K562 (cell line): ENCODE results near the gene MTMR6. TPM values are rescaled to one million over a fixed set of nuclear protein-coding genes. Genes with fewer than 3 reads are reported as not detected.

Source experiments
- ATAC-seq: fragments of 200-7000 bp; cut with Tn5 transposase; 3 replicates; pipeline ENCODE4 v1.9.1; 2020; ENCODE audit warnings: moderate library complexity
- BruUV-seq: library from RNA; stranded (reverse); fragments of 400-500 nt; replicated peaks from 2 replicates; lab custom pipeline; 2021; lab: Mats Ljungman, UMichigan
- CTCF ChIA-PET: fragments of 300-600 bp; formaldehyde crosslinking; extraction: SDS; loops from one replicate; lab custom pipeline; 2021; ENCODE audit warnings: low intra/inter-chr PET ratio; lab: Yijun Ruan, JAX
- POLR2A ChIA-PET: fragments of 300-600, 350-650 bp; sonication (Branson Sonifier 250); formaldehyde crosslinking; extraction: SDS; loops from one replicate; lab custom pipeline; 2021; ENCODE audit warnings: antibody characterized with exemption, inconsistent platforms; lab: Yijun Ruan, JAX
- DNase-seq, 4 experiments: peaks; one replicate each; pipeline versions ENCODE4 v3.0.0 to v3.0.0-alpha.2; 2011 to 2018; ENCODE audit warnings: low spot score in 3 of 4, mixed read lengths in 3 of 4; ENCODE audit errors: extremely low read depth in 1 of 4
- FAIRE-seq: peaks from 2 replicates; lab custom pipeline; 2011; peaks lifted over from hg19 to GRCh38; lab: Jason Lieb, UNC
- H2AFZ ChIP-seq: 2 replicates; pipeline ENCODE4 v1.6.0; 2011; ENCODE audit warnings: low read depth, low read length, control low read depth, inconsistent platforms
- H3K27ac ChIP-seq: fragments of 200-600 bp; 3 replicates; pipeline ENCODE4 v1.8.0; 2011; ENCODE audit warnings: low read depth, mild to moderate bottlenecking, control low read depth, inconsistent platforms, low read length, moderate library complexity, mixed read lengths; ENCODE audit errors: extremely low read depth
- H3K27me3 ChIP-seq, 2 experiments: fragments of 300-600 bp in 1 of 2; 2 replicates in 1 of 2; 3 replicates in 1 of 2; pipeline versions ENCODE4 v1.6.0 to v1.8.0; 2011; ENCODE audit warnings: inconsistent platforms in 2 of 2, low read length in 2 of 2, mild to moderate bottlenecking in 1 of 2, mixed read lengths in 1 of 2, moderate library complexity in 1 of 2; ENCODE audit not compliant: control insufficient read depth in 2 of 2, insufficient read depth in 2 of 2
- H3K36me3 ChIP-seq: fragments of 300-600 bp; 3 replicates; pipeline ENCODE4 v1.8.0; 2011; ENCODE audit warnings: mild to moderate bottlenecking, low read length, inconsistent platforms; ENCODE audit not compliant: control insufficient read depth, insufficient read depth
- H3K4me1 ChIP-seq, 2 experiments: fragments of 200-600 bp in 1 of 2; replicated peaks in 1 of 2; 2 replicates in 1 of 2; 3 replicates in 1 of 2; pipeline versions ENCODE4 v1.5.1 to v1.8.0; 2011; ENCODE audit warnings: inconsistent platforms in 2 of 2, low read length in 2 of 2, mild to moderate bottlenecking in 1 of 2, mixed read lengths in 1 of 2, moderate library complexity in 1 of 2; ENCODE audit not compliant: control insufficient read depth in 2 of 2, insufficient read depth in 2 of 2
- H3K4me2 ChIP-seq: 2 replicates; pipeline ENCODE4 v1.6.1; 2011; ENCODE audit warnings: low read length, control low read depth, inconsistent platforms, mixed read lengths; ENCODE audit not compliant: insufficient read depth
- H3K4me3 ChIP-seq: fragments of 200-600 bp; sonication (generic), shearing (Covaris generic); 2 replicates; pipeline ENCODE4 v1.5.1; 2016; ENCODE audit warnings: control low read depth, inconsistent platforms
- H3K79me2 ChIP-seq: fragments of 200-600 bp; 3 replicates; pipeline ENCODE4 v1.8.0; 2011; ENCODE audit warnings: low read length, inconsistent platforms; ENCODE audit not compliant: control insufficient read depth, insufficient read depth
- H3K9ac ChIP-seq, 2 experiments: 2 replicates each; pipeline versions ENCODE4 v1.6.0 to v1.6.1; 2011; ENCODE audit warnings: low read depth in 2 of 2, low read length in 2 of 2, control low read depth in 1 of 2, inconsistent platforms in 1 of 2, mild to moderate bottlenecking in 1 of 2, mixed read lengths in 1 of 2; ENCODE audit not compliant: insufficient read depth in 1 of 2
- H3K9me1 ChIP-seq: one replicate; pipeline ENCODE4 v1.6.0; 2011; ENCODE audit warnings: inconsistent platforms, mild to moderate bottlenecking, low read length, moderate library complexity; ENCODE audit not compliant: control insufficient read depth, insufficient read depth
- H3K9me3 ChIP-seq: replicated peaks from 2 replicates; pipeline ENCODE4 v1.5.1; 2011; ENCODE audit warnings: low read depth, low read length, inconsistent platforms; ENCODE audit not compliant: control insufficient read depth, insufficient read depth
- H4K20me1 ChIP-seq: replicated peaks from 2 replicates; pipeline ENCODE4 v1.6.1; 2011; ENCODE audit warnings: low read length, inconsistent platforms, mixed read lengths; ENCODE audit not compliant: control insufficient read depth, insufficient read depth
- CREBBP ChIP-seq: IDR thresholded peaks from one replicate; pipeline ENCODE4 v1.6.1; 2012; ENCODE audit warnings: low read depth, mild to moderate bottlenecking, control low read depth, inconsistent platforms, low read length
- NR1H2 ChIP-seq: sonication (generic); formaldehyde crosslinking; IDR thresholded peaks from 2 replicates; pipeline ENCODE4 v1.4.0; 2020; ENCODE audit warnings: mild to moderate bottlenecking, missing genetic modification reagents
- RAD21 ChIP-seq, 2 experiments: fragments of 250-450 bp in 1 of 2; fragments of 450-650 bp in 1 of 2; sonication (Bioruptor Pico) in 1 of 2; formaldehyde crosslinking in 1 of 2; IDR thresholded peaks in 1 of 2; conservative IDR thresholded peaks in 1 of 2; 2 replicates each; pipeline versions ENCODE4 v1.4.0 to v1.8.0; 2020 to 2022; ENCODE audit warnings: mild to moderate bottlenecking in 2 of 2, moderate library complexity in 1 of 2
- RAD51 ChIP-seq: fragments of 450-650 bp; IDR thresholded peaks from 2 replicates; pipeline ENCODE4 v1.7.1; 2016; ENCODE audit warnings: low read depth, mild to moderate bottlenecking, borderline replicate concordance
- SPI1 ChIP-seq: IDR thresholded peaks from 2 replicates; pipeline ENCODE4 v1.6.1; 2011; ENCODE audit warnings: low read depth, low read length, control low read depth, borderline replicate concordance
- SRF ChIP-seq, 2 experiments: fragments of 250-450, 450-650 bp in 1 of 2; sonication (Bioruptor Pico) in 1 of 2; sonication (generic) in 1 of 2; formaldehyde crosslinking; IDR thresholded peaks; 2 replicates each; pipeline versions ENCODE4 v1.5.0 to v1.5.1; 2020 to 2022; ENCODE audit warnings: mild to moderate bottlenecking in 1 of 2, missing genetic modification reagents in 1 of 2
- WGBS: fragments of 100-300 bp; shearing (Covaris generic); methylation state at CpG from one replicate; pipeline ENCODE4 v1.1.6; 2016; ENCODE audit warnings: low coverage, mixed read lengths; ENCODE audit not compliant: insufficient coverage; ENCODE audit errors: missing lambda C conversion rate; 5-methylcytosine and 5-hydroxymethylcytosine counted together
- in situ Hi-C: fragments of 300-500 bp; cut with MboI; formaldehyde crosslinking; loops from 4 replicates; pipeline ENCODE4 v1.15.0; 2018; ENCODE audit warnings: inconsistent platforms, mixed read lengths
- intact Hi-C: fragments of 100-400 bp; cut with micrococcal nuclease; formaldehyde crosslinking; loops from 2 replicates; pipeline ENCODE4 v1.14.2; 2022
- polyA plus RNA-seq, 8 experiments: library from polyadenylated mRNA; depleted of rRNA in 4 of 8; stranded (reverse) in 5 of 8; unstranded in 3 of 8; fragments of >200 nt; fragmentation: Nextera tagmentation in 2 of 8; fragmentation: Illumina TruSeq in 1 of 8; extraction: Ambion mirVana in 2 of 8; extraction: Trizol in 1 of 8; gene quantifications; 2 replicates each; pipeline versions ENCODE4 v1.2.1 to v1.2.3, GENCODE V29; 2011 to 2014; ENCODE audit warnings: inconsistent platforms in 1 of 8, missing spikeins in 1 of 8
- total RNA-seq, 7 experiments: library from RNA; depleted of rRNA in 6 of 7; stranded (reverse); fragments of >200 nt in 6 of 7; fragmentation: Illumina TruSeq in 2 of 7; extraction: Trizol in 2 of 7; gene quantifications; 2 replicates each; pipeline versions ENCODE4 v1.2.1 to v1.2.3, GENCODE V29; 2011 to 2021; ENCODE audit warnings: low replicate concordance in 1 of 7
- TF ChIP-seq, protein P1 (sequence below), 3 experiments: IDR thresholded peaks in 2 of 3; conservative IDR thresholded peaks in 1 of 3; 2 replicates each; pipeline ENCODE4 v1.5.1; 2011 to 2012; ENCODE audit warnings: low read length in 3 of 3, mild to moderate bottlenecking in 3 of 3, control low read depth in 2 of 3, improper control_type of control experiment in 1 of 3, inconsistent platforms in 1 of 3, low read depth in 1 of 3, mixed read lengths in 1 of 3, moderate library complexity in 1 of 3; ENCODE audit not compliant: insufficient read depth in 2 of 3

Gene MTMR6
- total and polyA plus RNA-seq, 9 of the 15 experiments (the other 6 are each of a cell fraction or from before 2014, with no cell fraction given), result 3.9 to 10.8 (median 7.7) TPM

DNA sequence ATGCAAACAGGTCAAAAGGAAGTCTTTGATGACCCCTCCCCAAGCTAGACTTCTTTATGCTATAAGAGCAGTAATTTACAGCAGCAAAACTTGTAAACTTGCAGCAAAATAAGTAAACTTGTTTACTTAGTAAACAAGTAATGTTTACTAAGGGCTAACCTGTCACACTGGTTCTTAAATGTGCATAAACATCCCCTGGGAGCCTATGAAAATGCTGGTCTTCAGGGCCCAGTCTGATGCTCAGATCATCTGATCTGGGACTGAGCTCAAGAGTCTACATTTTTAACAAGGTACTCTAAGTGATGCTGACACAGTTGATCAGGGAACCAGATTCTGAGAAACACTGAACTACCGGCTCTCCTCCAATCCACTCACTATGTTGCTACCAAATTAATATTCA is 53.4 kb downstream of the MTMR6 start:
- ATAC-seq (no peak), FAIRE-seq (no peak), DNase-seq (no peak)
- no peak overlapping the region for H2AFZ ChIP-seq
- H3K27ac ChIP-seq, result no peak overlapping the region
- H3K27me3 ChIP-seq, result peaks cover 5 to 26% of the 10 kb centered on the region in 2 experiments; a peak in 4 of 5 replicates
- H3K9me3 ChIP-seq, result no peaks in the 10 kb centered on the region
- no peaks in the 10 kb centered on the region for H4K20me1 ChIP-seq
- POLR2A ChIA-PET, result no interaction called here
- no peaks in the 10 kb centered on the region for H3K79me2 ChIP-seq
- H3K4me3 ChIP-seq, result no peak overlapping the region
- CTCF ChIA-PET, result no interaction called here
- in situ Hi-C loops, result no loop called here
- no TSS peak for BruUV-seq
- 0% methylated on average over 1 of the region's 1 CpG for WGBS
- no peaks in the 10 kb centered on the region for H3K9me1 ChIP-seq
- intact Hi-C loops, result loop anchor here (10.0 kb wide), 1 partner anchor 141 kb away; the partner anchor contains the start of gene ATP8A2
- no peak overlapping the region for H3K4me2 ChIP-seq
- no peak for TF ChIP-seq RAD51
- TF ChIP-seq CREBBP, result no peak
- no peaks in the 10 kb centered on the region for H3K36me3 ChIP-seq
- no peaks in the 10 kb centered on the region; a peak in 1 of 5 replicates for H3K4me1 ChIP-seq
- H3K9ac ChIP-seq, result no peak overlapping the region

- BruUV-seq, result no TSS peak
- no peak overlapping the region for H3K4me2 ChIP-seq
- no peaks in the 10 kb centered on the region for H3K79me2 ChIP-seq
- no peak overlapping the region for H3K27ac ChIP-seq
- H4K20me1 ChIP-seq, result no peaks in the 10 kb centered on the region
- ChIA-PET CTCF (no interaction called here), POLR2A (no interaction called here)
- in situ Hi-C loops, result no loop called here
- WGBS, result 0% methylated on average over 2 of the region's 2 CpGs
- no peak overlapping the region for H3K4me3 ChIP-seq
- intact Hi-C loops, result loop anchor here (10.0 kb wide), 1 partner anchor 142 kb away; the partner anchor contains the start of gene ATP8A2
- no peaks in the 10 kb centered on the region; a peak in 1 of 5 replicates for H3K4me1 ChIP-seq
- H3K36me3 ChIP-seq, result no peaks in the 10 kb centered on the region
- FAIRE-seq (peak; percentile 62), ATAC-seq (peak; percentile 83), DNase-seq (peak; percentile 17 to 34 (median 20))
- peaks cover 10 to 32% of the 10 kb centered on the region in 2 experiments; a peak in 4 of 5 replicates for H3K27me3 ChIP-seq
- H2AFZ ChIP-seq, result no peak overlapping the region
- H3K9me1 ChIP-seq, result no peaks in the 10 kb centered on the region
- H3K9ac ChIP-seq, result no peak overlapping the region
- TF ChIP-seq SPI1 (peak; percentile 77), RAD21 (CRISPR knock-in tag; conservative IDR thresholded peaks at IDR 0.05 in 1 of 2, IDR thresholded peaks at IDR 0.05 in 1 of 2) (peak in 1 of 2 experiments; percentile 43; a peak in 2 of 4 replicates), SRF (CRISPR knock-in tag; IDR thresholded peaks at IDR 0.05) (peak in 1 of 2 experiments; percentile 77; a peak in 1 of 4 replicates), NR1H2 (CRISPR knock-in tag) (no peak)
- TF ChIP-seq, protein P1, sequence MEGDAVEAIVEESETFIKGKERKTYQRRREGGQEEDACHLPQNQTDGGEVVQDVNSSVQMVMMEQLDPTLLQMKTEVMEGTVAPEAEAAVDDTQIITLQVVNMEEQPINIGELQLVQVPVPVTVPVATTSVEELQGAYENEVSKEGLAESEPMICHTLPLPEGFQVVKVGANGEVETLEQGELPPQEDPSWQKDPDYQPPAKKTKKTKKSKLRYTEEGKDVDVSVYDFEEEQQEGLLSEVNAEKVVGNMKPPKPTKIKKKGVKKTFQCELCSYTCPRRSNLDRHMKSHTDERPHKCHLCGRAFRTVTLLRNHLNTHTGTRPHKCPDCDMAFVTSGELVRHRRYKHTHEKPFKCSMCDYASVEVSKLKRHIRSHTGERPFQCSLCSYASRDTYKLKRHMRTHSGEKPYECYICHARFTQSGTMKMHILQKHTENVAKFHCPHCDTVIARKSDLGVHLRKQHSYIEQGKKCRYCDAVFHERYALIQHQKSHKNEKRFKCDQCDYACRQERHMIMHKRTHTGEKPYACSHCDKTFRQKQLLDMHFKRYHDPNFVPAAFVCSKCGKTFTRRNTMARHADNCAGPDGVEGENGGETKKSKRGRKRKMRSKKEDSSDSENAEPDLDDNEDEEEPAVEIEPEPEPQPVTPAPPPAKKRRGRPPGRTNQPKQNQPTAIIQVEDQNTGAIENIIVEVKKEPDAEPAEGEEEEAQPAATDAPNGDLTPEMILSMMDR (IDR thresholded peaks at IDR 0.05 in 2 of 3, conservative IDR thresholded peaks at IDR 0.05 in 1 of 3; ENCODE audit: insufficient read depth in 2 of 3, low read depth in 1 of 3, low read length in 3 of 3), result peak; percentile 41 to 54 (median 46); a peak in 4 of 6 replicates
- no peaks in the 10 kb centered on the region for H3K9me3 ChIP-seq
Observed at GRCh38 chr13:25232937-25233515, 54.3 kb downstream of the MTMR6 start.
